A549 (cell line): ENCODE results near the gene CDCA7L. TPM values are rescaled to one million over a fixed set of nuclear protein-coding genes. Genes with fewer than 3 reads are reported as not detected.

Source experiments
- ATAC-seq, 2 experiments: fragments of 200-7000 bp in 1 of 2; fragments of >200 bp in 1 of 2; cut with Nextera tagmentation in 1 of 2; cut with Tn5 transposase in 1 of 2; 3 replicates each; pipeline versions ENCODE4 v1.8.0 to v1.9.1; 2018 to 2020; ENCODE audit warnings: mild to moderate bottlenecking in 1 of 2, moderate library complexity in 1 of 2
- CTCF ChIA-PET: fragments of 300-600 bp; sonication (Branson Sonifier 250); formaldehyde crosslinking; extraction: SDS; loops from one replicate; lab custom pipeline; 2021; ENCODE audit warnings: antibody characterized with exemption, inconsistent platforms; lab: Yijun Ruan, JAX
- POLR2A ChIA-PET: fragments of 350-600 bp; formaldehyde crosslinking; extraction: SDS; loops from one replicate; lab custom pipeline; 2021; ENCODE audit warnings: antibody characterized with exemption, inconsistent platforms; lab: Yijun Ruan, JAX
- DNase-seq, 2 experiments: peaks; one replicate each; pipeline versions ENCODE4 v3.0.0 to v3.0.0-alpha.2; 2011 to 2016; ENCODE audit warnings: low read depth in 1 of 2, low spot score in 1 of 2
- FAIRE-seq: peaks from 2 replicates; lab custom pipeline; 2011; peaks lifted over from hg19 to GRCh38; lab: Jason Lieb, UNC
- H3K27ac ChIP-seq, 2 experiments: fragments of >200 bp; sonication (Bioruptor Twin); formaldehyde crosslinking; 3 replicates each; pipeline ENCODE4 v1.5.1; 2016 to 2017
- H3K4me1 ChIP-seq: fragments of >200 bp; sonication (Bioruptor Twin); formaldehyde crosslinking; 3 replicates; pipeline ENCODE4 v1.6.1; 2016
- H3K4me2 ChIP-seq: fragments of >200 bp; sonication (Bioruptor Twin); formaldehyde crosslinking; 3 replicates; pipeline ENCODE4 v1.6.1; 2016
- H3K4me3 ChIP-seq: fragments of >200 bp; sonication (Bioruptor Twin); formaldehyde crosslinking; 3 replicates; pipeline ENCODE4 v1.5.1; 2016
- H3K9me3 ChIP-seq: fragments of >200 bp; sonication (Bioruptor Twin); formaldehyde crosslinking; 3 replicates; pipeline ENCODE4 v1.6.1; 2016
- E2F6 ChIP-seq: IDR thresholded peaks from 2 replicates; pipeline ENCODE4 v1.6.1; 2012; ENCODE audit warnings: low read depth, borderline replicate concordance
- ELK1 ChIP-seq: fragments of 150-350 bp; IDR thresholded peaks from 2 replicates; pipeline ENCODE4 v1.6.1; 2014; ENCODE audit warnings: low read depth, mild to moderate bottlenecking, low read length
- EP300 ChIP-seq, 2 experiments: fragments of >200 bp; sonication (Bioruptor Twin); formaldehyde crosslinking; IDR thresholded peaks; 2 replicates in 1 of 2; 3 replicates in 1 of 2; pipeline ENCODE4 v1.6.1; 2016 to 2017
- ESRRA ChIP-seq: fragments of 150-350 bp; IDR thresholded peaks from 2 replicates; pipeline ENCODE4 v1.6.1; 2014; ENCODE audit warnings: mild to moderate bottlenecking, low read length, borderline replicate concordance
- FOSB ChIP-seq: fragments of 250-450 bp; sonication (Bioruptor Pico); IDR thresholded peaks from 2 replicates; pipeline ENCODE4 v1.5.0; 2020; ENCODE audit warnings: mild to moderate bottlenecking, moderate library complexity
- FOSL2 ChIP-seq, 2 experiments: fragments of 450-650 bp in 1 of 2; fragments of >200 bp in 1 of 2; sonication (Bioruptor Twin) in 1 of 2; formaldehyde crosslinking; IDR thresholded peaks; 2 replicates each; pipeline versions ENCODE4 v1.5.0 to v1.6.1; 2016 to 2020; ENCODE audit warnings: mild to moderate bottlenecking in 1 of 2, moderate library complexity in 1 of 2
- FOXS1 ChIP-seq: fragments of 250-450 bp; sonication (Bioruptor Pico); IDR thresholded peaks from 2 replicates; pipeline ENCODE4 v1.5.0; 2020; ENCODE audit warnings: mild to moderate bottlenecking, moderate library complexity
- HEYL ChIP-seq: fragments of 250-450 bp; sonication (Bioruptor Pico); IDR thresholded peaks from 2 replicates; pipeline ENCODE4 v1.8.0; 2021; ENCODE audit warnings: mild to moderate bottlenecking, moderate library complexity
- HOXA7 ChIP-seq: fragments of 250-450 bp; sonication (Bioruptor Pico); IDR thresholded peaks from 2 replicates; pipeline ENCODE4 v1.5.0; 2020; ENCODE audit warnings: mild to moderate bottlenecking, moderate library complexity
- HOXB13 ChIP-seq: fragments of 250-450 bp; sonication (Bioruptor Pico); IDR thresholded peaks from 2 replicates; pipeline ENCODE4 v1.5.0; 2020; ENCODE audit warnings: low read depth, mild to moderate bottlenecking, moderate library complexity
- KDM1A ChIP-seq: fragments of 200-600 bp; sonication (generic); IDR thresholded peaks from 2 replicates; pipeline ENCODE4 v1.6.1; 2016; ENCODE audit warnings: low read depth, mild to moderate bottlenecking
- MAFK ChIP-seq: fragments of 450-650 bp; IDR thresholded peaks from 2 replicates; pipeline ENCODE4 v1.6.1; 2014; ENCODE audit not compliant: partially characterized antibody
- MAZ ChIP-seq: fragments of 150-350 bp; IDR thresholded peaks from 2 replicates; pipeline ENCODE4 v1.6.1; 2014; ENCODE audit warnings: antibody characterized with exemption, low read depth, low read length, borderline replicate concordance
- NFE2L2 ChIP-seq: fragments of 150-350 bp; conservative IDR thresholded peaks from 2 replicates; pipeline ENCODE4 v1.6.1; 2014; ENCODE audit warnings: low read length
- PBX3 ChIP-seq: IDR thresholded peaks from 2 replicates; pipeline ENCODE4 v1.6.1; 2012
- POLR2A ChIP-seq: IDR thresholded peaks from 2 replicates; pipeline ENCODE4 v1.6.1; 2012; ENCODE audit warnings: mild to moderate bottlenecking, low read length
- POLR2AphosphoS2 ChIP-seq: conservative IDR thresholded peaks from 2 replicates; pipeline ENCODE4 v1.6.1; 2012; ENCODE audit warnings: low read length, improper control_type of control experiment, inconsistent platforms
- RAD21 ChIP-seq, 2 experiments: fragments of >200 bp in 1 of 2; sonication (Bioruptor Twin) in 1 of 2; formaldehyde crosslinking in 1 of 2; IDR thresholded peaks in 1 of 2; conservative IDR thresholded peaks in 1 of 2; 2 replicates in 1 of 2; 3 replicates in 1 of 2; pipeline ENCODE4 v1.6.1; 2012 to 2018; ENCODE audit warnings: inconsistent platforms in 1 of 2
- RNF2 ChIP-seq: fragments of 200-600 bp; sonication (generic); IDR thresholded peaks from 2 replicates; pipeline ENCODE4 v1.6.1; 2016; ENCODE audit warnings: low read depth, mild to moderate bottlenecking, antibody characterized with exemption, moderate library complexity, borderline replicate concordance
- ZC3H11A ChIP-seq: fragments of 450-650 bp; IDR thresholded peaks from 2 replicates; pipeline ENCODE4 v1.6.1; 2014; ENCODE audit warnings: antibody characterized with exemption, mild to moderate bottlenecking
- ZFP36 ChIP-seq: fragments of 450-650 bp; IDR thresholded peaks from 2 replicates; pipeline ENCODE4 v1.6.1; 2014; ENCODE audit warnings: borderline replicate concordance; ENCODE audit not compliant: partially characterized antibody
- ZNF302 ChIP-seq: fragments of 250-450 bp; sonication (Bioruptor Pico); IDR thresholded peaks from 2 replicates; pipeline ENCODE4 v1.9.0; 2021; ENCODE audit warnings: inconsistent platforms, mild to moderate bottlenecking, moderate library complexity
- WGBS: methylation state at CpG from one replicate; pipeline ENCODE4 v1.1.6; 2017; ENCODE audit errors: missing lambda C conversion rate; 5-methylcytosine and 5-hydroxymethylcytosine counted together
- polyA plus RNA-seq, 4 experiments: library from polyadenylated mRNA; depleted of rRNA in 3 of 4; stranded (reverse); fragments of >200 nt; fragmentation: RNase III in 1 of 4; extraction: RNeasy Plus Mini Kit Qiagen cat#74134 plus additional on column Dnase treatment in 1 of 4; gene quantifications; 2 replicates in 3 of 4; 3 replicates in 1 of 4; pipeline ENCODE4 v1.2.3, GENCODE V29; 2011 to 2017
- TF ChIP-seq, protein P1 (sequence below): fragments of >200 bp; sonication (Bioruptor Twin); formaldehyde crosslinking; IDR thresholded peaks from 3 replicates; pipeline ENCODE4 v1.5.1; 2016
- TF ChIP-seq, protein P2 (sequence below): fragments of 250-450 bp; sonication (Bioruptor Pico); IDR thresholded peaks from 2 replicates; pipeline ENCODE4 v1.5.0; 2021; ENCODE audit warnings: mild to moderate bottlenecking, moderate library complexity, borderline replicate concordance

Gene CDCA7L
- polyA plus RNA-seq, 2 of the 4 experiments (the other 2 are of a cell fraction), result 20.8 to 27.8 TPM

DNA sequence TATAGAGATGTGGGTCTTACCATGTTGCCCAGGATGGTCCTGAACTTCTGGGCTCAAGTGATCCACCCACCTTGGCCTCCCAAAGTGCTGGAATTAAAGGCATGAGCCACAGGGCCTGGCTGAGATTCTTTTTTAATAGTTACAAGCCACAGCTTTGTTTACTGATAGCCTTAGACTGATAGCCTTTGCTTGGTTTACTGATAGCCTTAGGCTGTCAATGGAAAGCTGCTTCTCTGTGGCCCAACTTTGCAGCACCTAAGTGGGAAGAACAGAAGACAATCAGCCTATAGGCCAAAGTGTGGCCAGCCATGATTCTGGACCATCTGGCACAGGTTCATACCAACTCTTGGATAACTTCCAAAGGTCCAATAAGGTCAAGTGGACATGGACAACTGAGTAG, 24.1 kb upstream of the CDCA7L start:
- Histone ChIP-seq H3K4me3 (no peak overlapping the region), H3K4me2 (no peak overlapping the region), H3K4me1 (no peaks in the 10 kb centered on the region), H3K9me3 (no peaks in the 10 kb centered on the region), H3K27ac (no peak overlapping the region)
- CTCF ChIA-PET, result interaction anchor here (0.8 to 2.5 kb wide), 2 partner anchors 15 to 31 kb away, joined by 4 to 5 read pairs; no protein-coding TSS in a partner anchor
- POLR2A ChIA-PET, result no interaction called here
- FAIRE-seq, result no peak
- ATAC-seq, result no peak
- TF ChIP-seq ZC3H11A (no peak), PBX3 (no peak), FOXS1 (no peak), KDM1A (no peak), POLR2A (no peak), NFE2L2 (no peak), ZNF302 (no peak)
- TF ChIP-seq, protein P1, sequence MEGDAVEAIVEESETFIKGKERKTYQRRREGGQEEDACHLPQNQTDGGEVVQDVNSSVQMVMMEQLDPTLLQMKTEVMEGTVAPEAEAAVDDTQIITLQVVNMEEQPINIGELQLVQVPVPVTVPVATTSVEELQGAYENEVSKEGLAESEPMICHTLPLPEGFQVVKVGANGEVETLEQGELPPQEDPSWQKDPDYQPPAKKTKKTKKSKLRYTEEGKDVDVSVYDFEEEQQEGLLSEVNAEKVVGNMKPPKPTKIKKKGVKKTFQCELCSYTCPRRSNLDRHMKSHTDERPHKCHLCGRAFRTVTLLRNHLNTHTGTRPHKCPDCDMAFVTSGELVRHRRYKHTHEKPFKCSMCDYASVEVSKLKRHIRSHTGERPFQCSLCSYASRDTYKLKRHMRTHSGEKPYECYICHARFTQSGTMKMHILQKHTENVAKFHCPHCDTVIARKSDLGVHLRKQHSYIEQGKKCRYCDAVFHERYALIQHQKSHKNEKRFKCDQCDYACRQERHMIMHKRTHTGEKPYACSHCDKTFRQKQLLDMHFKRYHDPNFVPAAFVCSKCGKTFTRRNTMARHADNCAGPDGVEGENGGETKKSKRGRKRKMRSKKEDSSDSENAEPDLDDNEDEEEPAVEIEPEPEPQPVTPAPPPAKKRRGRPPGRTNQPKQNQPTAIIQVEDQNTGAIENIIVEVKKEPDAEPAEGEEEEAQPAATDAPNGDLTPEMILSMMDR, result no peak
- TF ChIP-seq, protein P2, sequence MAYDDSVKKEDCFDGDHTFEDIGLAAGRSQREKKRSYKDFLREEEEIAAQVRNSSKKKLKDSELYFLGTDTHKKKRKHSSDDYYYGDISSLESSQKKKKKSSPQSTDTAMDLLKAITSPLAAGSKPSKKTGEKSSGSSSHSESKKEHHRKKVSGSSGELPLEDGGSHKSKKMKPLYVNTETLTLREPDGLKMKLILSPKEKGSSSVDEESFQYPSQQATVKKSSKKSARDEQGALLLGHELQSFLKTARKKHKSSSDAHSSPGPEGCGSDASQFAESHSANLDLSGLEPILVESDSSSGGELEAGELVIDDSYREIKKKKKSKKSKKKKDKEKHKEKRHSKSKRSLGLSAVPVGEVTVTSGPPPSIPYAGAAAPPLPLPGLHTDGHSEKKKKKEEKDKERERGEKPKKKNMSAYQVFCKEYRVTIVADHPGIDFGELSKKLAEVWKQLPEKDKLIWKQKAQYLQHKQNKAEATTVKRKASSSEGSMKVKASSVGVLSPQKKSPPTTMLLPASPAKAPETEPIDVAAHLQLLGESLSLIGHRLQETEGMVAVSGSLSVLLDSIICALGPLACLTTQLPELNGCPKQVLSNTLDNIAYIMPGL (CRISPR knock-in tag), result no peak
- no peak for DNase-seq

- TF ChIP-seq E2F6, result no peak
- no peak for TF ChIP-seq ZFP36
- no peak for TF ChIP-seq ESRRA
- no peak for TF ChIP-seq KDM1A
- TF ChIP-seq FOSL2 (IDR thresholded peaks at IDR 0.05), result no peak
- no peak for TF ChIP-seq FOSL2 (CRISPR knock-in tag; IDR thresholded peaks at IDR 0.05)
- TF ChIP-seq PBX3, result no peak
- TF ChIP-seq EP300 (IDR thresholded peaks at IDR 0.05), result no peak
- TF ChIP-seq FOSB (CRISPR knock-in tag), result no peak
- no peak for TF ChIP-seq NFE2L2
- TF ChIP-seq HEYL (CRISPR knock-in tag), result no peak
- no peak for TF ChIP-seq ELK1
- TF ChIP-seq RNF2, result no peak
- no peak for TF ChIP-seq ZNF302
- TF ChIP-seq HOXA7, result no peak
- no peak for TF ChIP-seq MAZ
- TF ChIP-seq HOXB13, result no peak
- TF ChIP-seq POLR2AphosphoS2, result no peak
- TF ChIP-seq, protein P2 (CRISPR knock-in tag), result no peak
- no peak for TF ChIP-seq RAD21 (conservative IDR thresholded peaks at IDR 0.05 in 1 of 2, IDR thresholded peaks at IDR 0.05 in 1 of 2)
- TF ChIP-seq MAFK, result no peak
- no peaks in the 10 kb centered on the region for H3K9me3 ChIP-seq
- ATAC-seq (no peak), FAIRE-seq (no peak), DNase-seq (no peak)
- no peak overlapping the region for H3K27ac ChIP-seq
- WGBS, result 76% methylated on average over 8 of the region's 8 CpGs
- no peak overlapping the region for H3K4me2 ChIP-seq
- H3K4me3 ChIP-seq, result no peak overlapping the region
- peaks cover 6% of the 10 kb centered on the region; the same call in 1 of the 3 replicates for H3K4me1 ChIP-seq
- ChIA-PET POLR2A (no interaction called here), CTCF (interaction anchor here (1.2 to 2.5 kb wide), 2 partner anchors 17 to 34 kb away, joined by 3 to 5 read pairs; no protein-coding TSS in a partner anchor)
Observed at GRCh38 chr7:21967598-21968003, 21.9 kb upstream of the CDCA7L start.
